ENCODE results near the gene GCNT1. TPM values are rescaled to one million over a fixed set of nuclear protein-coding genes. Genes with fewer than 3 reads are reported as not detected.

GCNT1 gene
- total and polyA plus RNA-seq, 2 of the 13 experiments (the other 11 are each of a cell fraction or from before 2014, with no cell fraction given) = 0.55 to 1.7 TPM

GRCh38 chr9:76458903-76459693 lies at the start of gene GCNT1 (continued):
- TF ChIP-seq ZBTB40 (IDR thresholded peaks at IDR 0.05) (no peak), ZBTB40 (CRISPR knock-in tag; IDR thresholded peaks at IDR 0.05) (0 out of 2 replicates have a peak, but pooled peaks have one; percentile 26), ERF (CRISPR knock-in tag; IDR thresholded peaks at IDR 0.05) (peak; percentile 53; the same call in 1 of the 2 replicates), GATAD2A (CRISPR knock-in tag; IDR thresholded peaks at IDR 0.05) (0 out of 2 replicates have a peak, but pooled peaks have one; percentile 41), SP1 (IDR thresholded peaks at IDR 0.05) (no peak), SP1 (CRISPR knock-in tag; IDR thresholded peaks at IDR 0.05) (peak; percentile 85), SNAI1 (CRISPR knock-in tag; IDR thresholded peaks at IDR 0.05; ENCODE audit: borderline replicate concordance) (no peak), ZNF597 (CRISPR knock-in tag; IDR thresholded peaks at IDR 0.05) (no peak), ZNF331 (CRISPR knock-in tag; IDR thresholded peaks at IDR 0.05) (peak; percentile 78; the same call in 1 of the 2 replicates), ZNF800 (CRISPR knock-in tag; IDR thresholded peaks at IDR 0.05) (peak; percentile 87), MTERF4 (CRISPR knock-in tag; IDR thresholded peaks at IDR 0.05) (peak; percentile 82), KDM2A (CRISPR knock-in tag; IDR thresholded peaks at IDR 0.05; ENCODE audit: borderline replicate concordance, low read depth) (peak; percentile 88), TBX2 (CRISPR knock-in tag; IDR thresholded peaks at IDR 0.05; ENCODE audit: borderline replicate concordance) (peak; percentile 74; the same call in 1 of the 2 replicates), KAT8 (CRISPR knock-in tag; IDR thresholded peaks at IDR 0.05) (peak; percentile 25; the same call in 1 of the 2 replicates)
